Measurements from ENCODE around the gene UHRF1. TPM values are rescaled to one million over a fixed set of nuclear protein-coding genes. Genes with fewer than 3 reads are reported as not detected.

UHRF1 gene
- total and polyA plus RNA-seq, 2 of the 13 experiments (the other 11 are each of a cell fraction or from before 2014, with no cell fraction given): 6.8 to 78.4 TPM

DNA sequence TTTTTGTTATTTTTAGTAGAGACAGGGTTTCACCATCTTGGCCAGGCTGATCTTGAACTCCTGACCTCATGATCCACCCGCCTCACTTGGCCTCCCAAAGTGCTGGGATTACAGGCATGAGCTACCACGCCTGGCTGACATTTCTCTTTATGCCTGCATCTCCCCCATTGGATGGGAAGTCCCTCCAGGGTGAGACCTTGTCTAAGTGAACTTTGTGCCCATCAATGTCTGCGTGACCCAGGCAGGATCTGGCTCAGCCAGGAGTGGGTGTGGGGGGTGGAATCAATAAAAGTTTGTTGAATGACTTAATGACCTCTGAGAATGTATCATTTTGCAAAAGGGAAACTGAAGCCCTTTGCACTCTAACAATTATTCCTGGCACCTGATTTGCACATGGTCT lies 4.8 kb upstream of the UHRF1 start (continued):
- TF ChIP-seq, protein P1, sequence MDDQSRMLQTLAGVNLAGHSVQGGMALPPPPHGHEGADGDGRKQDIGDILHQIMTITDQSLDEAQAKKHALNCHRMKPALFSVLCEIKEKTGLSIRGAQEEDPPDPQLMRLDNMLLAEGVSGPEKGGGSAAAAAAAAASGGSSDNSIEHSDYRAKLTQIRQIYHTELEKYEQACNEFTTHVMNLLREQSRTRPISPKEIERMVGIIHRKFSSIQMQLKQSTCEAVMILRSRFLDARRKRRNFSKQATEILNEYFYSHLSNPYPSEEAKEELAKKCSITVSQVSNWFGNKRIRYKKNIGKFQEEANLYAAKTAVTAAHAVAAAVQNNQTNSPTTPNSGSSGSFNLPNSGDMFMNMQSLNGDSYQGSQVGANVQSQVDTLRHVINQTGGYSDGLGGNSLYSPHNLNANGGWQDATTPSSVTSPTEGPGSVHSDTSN (CRISPR knock-in tag; IDR thresholded peaks at IDR 0.05; ENCODE audit: borderline replicate concordance): no peak
- TF ChIP-seq, protein P2, sequence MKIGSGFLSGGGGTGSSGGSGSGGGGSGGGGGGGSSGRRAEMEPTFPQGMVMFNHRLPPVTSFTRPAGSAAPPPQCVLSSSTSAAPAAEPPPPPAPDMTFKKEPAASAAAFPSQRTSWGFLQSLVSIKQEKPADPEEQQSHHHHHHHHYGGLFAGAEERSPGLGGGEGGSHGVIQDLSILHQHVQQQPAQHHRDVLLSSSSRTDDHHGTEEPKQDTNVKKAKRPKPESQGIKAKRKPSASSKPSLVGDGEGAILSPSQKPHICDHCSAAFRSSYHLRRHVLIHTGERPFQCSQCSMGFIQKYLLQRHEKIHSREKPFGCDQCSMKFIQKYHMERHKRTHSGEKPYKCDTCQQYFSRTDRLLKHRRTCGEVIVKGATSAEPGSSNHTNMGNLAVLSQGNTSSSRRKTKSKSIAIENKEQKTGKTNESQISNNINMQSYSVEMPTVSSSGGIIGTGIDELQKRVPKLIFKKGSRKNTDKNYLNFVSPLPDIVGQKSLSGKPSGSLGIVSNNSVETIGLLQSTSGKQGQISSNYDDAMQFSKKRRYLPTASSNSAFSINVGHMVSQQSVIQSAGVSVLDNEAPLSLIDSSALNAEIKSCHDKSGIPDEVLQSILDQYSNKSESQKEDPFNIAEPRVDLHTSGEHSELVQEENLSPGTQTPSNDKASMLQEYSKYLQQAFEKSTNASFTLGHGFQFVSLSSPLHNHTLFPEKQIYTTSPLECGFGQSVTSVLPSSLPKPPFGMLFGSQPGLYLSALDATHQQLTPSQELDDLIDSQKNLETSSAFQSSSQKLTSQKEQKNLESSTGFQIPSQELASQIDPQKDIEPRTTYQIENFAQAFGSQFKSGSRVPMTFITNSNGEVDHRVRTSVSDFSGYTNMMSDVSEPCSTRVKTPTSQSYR (CRISPR knock-in tag; IDR thresholded peaks at IDR 0.05; ENCODE audit: borderline replicate concordance): peak; percentile 66; the same call in 1 of the 2 replicates
- TF ChIP-seq NCOA1 (CRISPR knock-in tag; IDR thresholded peaks at IDR 0.05) (no peak), ZSCAN9 (CRISPR knock-in tag; IDR thresholded peaks at IDR 0.05; ENCODE audit: borderline replicate concordance) (no peak), SRSF1 (optimal IDR thresholded peaks at IDR 0.05; ENCODE audit: low read depth, low read length) (no peak), MAFF (IDR thresholded peaks at IDR 0.05; ENCODE audit: low read depth, low read length) (no peak), CEBPB (IDR thresholded peaks at IDR 0.05; ENCODE audit: borderline replicate concordance, low read depth, low read length) (no peak), HOXD1 (CRISPR knock-in tag; IDR thresholded peaks at IDR 0.05) (no peak), ARID2 (CRISPR knock-in tag; IDR thresholded peaks at IDR 0.05; ENCODE audit: borderline replicate concordance) (no peak), ZHX2 (IDR thresholded peaks at IDR 0.05; ENCODE audit: low read depth) (no peak), ZHX2 (CRISPR knock-in tag; IDR thresholded peaks at IDR 0.05; ENCODE audit: borderline replicate concordance) (no peak), AGO1 (IDR thresholded peaks at IDR 0.05; ENCODE audit: low read depth, low read length, poor library complexity, severe bottlenecking) (no peak), GTF2F1 (IDR thresholded peaks at IDR 0.05; ENCODE audit: low read length) (no peak), RAD21 (CRISPR knock-in tag; IDR thresholded peaks at IDR 0.05) (no peak), ZNF569 (CRISPR knock-in tag; IDR thresholded peaks at IDR 0.05; ENCODE audit: borderline replicate concordance) (no peak)
- TF ChIP-seq, protein P3, sequence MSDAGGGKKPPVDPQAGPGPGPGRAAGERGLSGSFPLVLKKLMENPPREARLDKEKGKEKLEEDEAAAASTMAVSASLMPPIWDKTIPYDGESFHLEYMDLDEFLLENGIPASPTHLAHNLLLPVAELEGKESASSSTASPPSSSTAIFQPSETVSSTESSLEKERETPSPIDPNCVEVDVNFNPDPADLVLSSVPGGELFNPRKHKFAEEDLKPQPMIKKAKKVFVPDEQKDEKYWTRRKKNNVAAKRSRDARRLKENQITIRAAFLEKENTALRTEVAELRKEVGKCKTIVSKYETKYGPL (CRISPR knock-in tag; IDR thresholded peaks at IDR 0.05): no peak
- TF ChIP-seq, protein P4, sequence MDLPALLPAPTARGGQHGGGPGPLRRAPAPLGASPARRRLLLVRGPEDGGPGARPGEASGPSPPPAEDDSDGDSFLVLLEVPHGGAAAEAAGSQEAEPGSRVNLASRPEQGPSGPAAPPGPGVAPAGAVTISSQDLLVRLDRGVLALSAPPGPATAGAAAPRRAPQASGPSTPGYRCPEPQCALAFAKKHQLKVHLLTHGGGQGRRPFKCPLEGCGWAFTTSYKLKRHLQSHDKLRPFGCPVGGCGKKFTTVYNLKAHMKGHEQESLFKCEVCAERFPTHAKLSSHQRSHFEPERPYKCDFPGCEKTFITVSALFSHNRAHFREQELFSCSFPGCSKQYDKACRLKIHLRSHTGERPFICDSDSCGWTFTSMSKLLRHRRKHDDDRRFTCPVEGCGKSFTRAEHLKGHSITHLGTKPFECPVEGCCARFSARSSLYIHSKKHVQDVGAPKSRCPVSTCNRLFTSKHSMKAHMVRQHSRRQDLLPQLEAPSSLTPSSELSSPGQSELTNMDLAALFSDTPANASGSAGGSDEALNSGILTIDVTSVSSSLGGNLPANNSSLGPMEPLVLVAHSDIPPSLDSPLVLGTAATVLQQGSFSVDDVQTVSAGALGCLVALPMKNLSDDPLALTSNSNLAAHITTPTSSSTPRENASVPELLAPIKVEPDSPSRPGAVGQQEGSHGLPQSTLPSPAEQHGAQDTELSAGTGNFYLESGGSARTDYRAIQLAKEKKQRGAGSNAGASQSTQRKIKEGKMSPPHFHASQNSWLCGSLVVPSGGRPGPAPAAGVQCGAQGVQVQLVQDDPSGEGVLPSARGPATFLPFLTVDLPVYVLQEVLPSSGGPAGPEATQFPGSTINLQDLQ (CRISPR knock-in tag; IDR thresholded peaks at IDR 0.05): no peak
